ENCODE results near the gene SLX4IP.

The SLX4IP gene
- long read RNA-seq, full-length matches to known transcripts, result 18 of 67 reads
- long read RNA-seq, partial matches to known transcripts, result 9 of 67 reads
- long read RNA-seq, other reads (novel, unspliced or antisense), result 40 of 67 reads

DNA sequence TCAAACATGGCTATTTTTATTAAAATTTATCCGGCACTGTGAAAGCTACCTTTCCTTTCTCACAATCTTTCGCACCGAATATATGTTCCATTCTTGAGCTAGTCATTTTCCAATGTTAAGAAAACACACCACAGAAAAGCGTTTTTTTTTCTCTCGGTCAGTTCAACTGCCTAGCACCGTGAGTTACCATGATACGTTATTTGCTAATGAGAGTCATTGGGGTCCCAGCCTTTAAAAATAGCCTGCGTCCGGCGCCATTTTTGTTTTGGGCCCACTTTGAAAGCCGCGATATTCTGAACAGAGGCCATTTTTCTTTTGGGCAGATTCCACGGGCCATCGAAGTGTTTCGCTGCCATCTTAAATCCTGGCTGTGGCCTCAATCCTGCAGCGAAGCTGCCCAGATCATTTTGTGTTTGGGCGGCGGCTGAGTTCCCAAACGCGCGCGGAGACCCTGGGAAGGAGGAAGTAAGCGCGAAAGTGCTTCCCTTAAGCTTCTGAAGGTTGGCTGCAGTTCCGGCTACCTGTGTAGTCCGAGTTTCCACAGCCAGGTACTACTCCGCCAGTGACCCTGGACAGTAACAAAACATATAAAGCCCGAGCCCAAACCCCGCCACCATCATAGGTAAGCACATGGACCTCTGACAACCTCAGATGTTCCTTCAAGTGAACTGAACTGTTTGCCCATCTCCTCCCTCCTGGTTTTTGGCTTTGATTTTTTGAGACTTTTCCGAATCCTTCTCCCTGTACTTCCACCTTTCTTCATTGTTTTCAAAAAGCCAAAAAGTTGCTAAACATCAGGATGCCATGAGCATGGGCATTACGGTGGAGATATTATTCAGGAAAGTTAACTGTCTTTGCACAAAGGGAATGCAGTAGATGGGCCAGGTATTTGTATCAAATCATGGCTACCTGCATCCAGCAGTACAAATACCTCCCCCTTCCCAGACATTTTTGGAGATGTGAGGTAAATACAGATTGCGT, at the start of gene SLX4IP:
Gene SLX4IP, plus strand, starts transcription at position 474 of the 981 bp plus-strand sequence. CDS start 22,900 bp downstream, outside the sequence.
- TF ChIP-seq, protein P1, sequence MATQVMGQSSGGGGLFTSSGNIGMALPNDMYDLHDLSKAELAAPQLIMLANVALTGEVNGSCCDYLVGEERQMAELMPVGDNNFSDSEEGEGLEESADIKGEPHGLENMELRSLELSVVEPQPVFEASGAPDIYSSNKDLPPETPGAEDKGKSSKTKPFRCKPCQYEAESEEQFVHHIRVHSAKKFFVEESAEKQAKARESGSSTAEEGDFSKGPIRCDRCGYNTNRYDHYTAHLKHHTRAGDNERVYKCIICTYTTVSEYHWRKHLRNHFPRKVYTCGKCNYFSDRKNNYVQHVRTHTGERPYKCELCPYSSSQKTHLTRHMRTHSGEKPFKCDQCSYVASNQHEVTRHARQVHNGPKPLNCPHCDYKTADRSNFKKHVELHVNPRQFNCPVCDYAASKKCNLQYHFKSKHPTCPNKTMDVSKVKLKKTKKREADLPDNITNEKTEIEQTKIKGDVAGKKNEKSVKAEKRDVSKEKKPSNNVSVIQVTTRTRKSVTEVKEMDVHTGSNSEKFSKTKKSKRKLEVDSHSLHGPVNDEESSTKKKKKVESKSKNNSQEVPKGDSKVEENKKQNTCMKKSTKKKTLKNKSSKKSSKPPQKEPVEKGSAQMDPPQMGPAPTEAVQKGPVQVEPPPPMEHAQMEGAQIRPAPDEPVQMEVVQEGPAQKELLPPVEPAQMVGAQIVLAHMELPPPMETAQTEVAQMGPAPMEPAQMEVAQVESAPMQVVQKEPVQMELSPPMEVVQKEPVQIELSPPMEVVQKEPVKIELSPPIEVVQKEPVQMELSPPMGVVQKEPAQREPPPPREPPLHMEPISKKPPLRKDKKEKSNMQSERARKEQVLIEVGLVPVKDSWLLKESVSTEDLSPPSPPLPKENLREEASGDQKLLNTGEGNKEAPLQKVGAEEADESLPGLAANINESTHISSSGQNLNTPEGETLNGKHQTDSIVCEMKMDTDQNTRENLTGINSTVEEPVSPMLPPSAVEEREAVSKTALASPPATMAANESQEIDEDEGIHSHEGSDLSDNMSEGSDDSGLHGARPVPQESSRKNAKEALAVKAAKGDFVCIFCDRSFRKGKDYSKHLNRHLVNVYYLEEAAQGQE (IDR thresholded peaks at IDR 0.05; ENCODE audit: insufficient replicate concordance, low read depth), result peak; percentile 58
- TF ChIP-seq, protein P2, sequence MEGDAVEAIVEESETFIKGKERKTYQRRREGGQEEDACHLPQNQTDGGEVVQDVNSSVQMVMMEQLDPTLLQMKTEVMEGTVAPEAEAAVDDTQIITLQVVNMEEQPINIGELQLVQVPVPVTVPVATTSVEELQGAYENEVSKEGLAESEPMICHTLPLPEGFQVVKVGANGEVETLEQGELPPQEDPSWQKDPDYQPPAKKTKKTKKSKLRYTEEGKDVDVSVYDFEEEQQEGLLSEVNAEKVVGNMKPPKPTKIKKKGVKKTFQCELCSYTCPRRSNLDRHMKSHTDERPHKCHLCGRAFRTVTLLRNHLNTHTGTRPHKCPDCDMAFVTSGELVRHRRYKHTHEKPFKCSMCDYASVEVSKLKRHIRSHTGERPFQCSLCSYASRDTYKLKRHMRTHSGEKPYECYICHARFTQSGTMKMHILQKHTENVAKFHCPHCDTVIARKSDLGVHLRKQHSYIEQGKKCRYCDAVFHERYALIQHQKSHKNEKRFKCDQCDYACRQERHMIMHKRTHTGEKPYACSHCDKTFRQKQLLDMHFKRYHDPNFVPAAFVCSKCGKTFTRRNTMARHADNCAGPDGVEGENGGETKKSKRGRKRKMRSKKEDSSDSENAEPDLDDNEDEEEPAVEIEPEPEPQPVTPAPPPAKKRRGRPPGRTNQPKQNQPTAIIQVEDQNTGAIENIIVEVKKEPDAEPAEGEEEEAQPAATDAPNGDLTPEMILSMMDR (IDR thresholded peaks at IDR 0.05; ENCODE audit: insufficient read depth, low read length), result no peak
- TF ChIP-seq SPI1 (IDR thresholded peaks at IDR 0.05; ENCODE audit: borderline replicate concordance, low read depth) (peak; percentile 46; the same call in 1 of the 2 replicates), POLR2AphosphoS5 (IDR thresholded peaks at IDR 0.05; ENCODE audit: low read depth) (peak; percentile 31; the same call in 1 of the 2 replicates), GABPA (IDR thresholded peaks at IDR 0.05; ENCODE audit: low read depth) (no peak)
- Histone ChIP-seq H3K4me3 (replicated peaks; ENCODE audit: insufficient read depth, low read length) (peak within 1 kb of the TSS; percentile 83), H3K27me3 (ENCODE audit: insufficient read depth, poor library complexity, severe bottlenecking) (no peaks in the 10 kb centered on the region), H3K27ac (replicated peaks) (peak within 1 kb of the TSS; percentile 91)
- peak; percentile 79 to 98 for DNase-seq (ENCODE audit: low read depth in 1 of 2, low spot score in 1 of 2)

DNA sequence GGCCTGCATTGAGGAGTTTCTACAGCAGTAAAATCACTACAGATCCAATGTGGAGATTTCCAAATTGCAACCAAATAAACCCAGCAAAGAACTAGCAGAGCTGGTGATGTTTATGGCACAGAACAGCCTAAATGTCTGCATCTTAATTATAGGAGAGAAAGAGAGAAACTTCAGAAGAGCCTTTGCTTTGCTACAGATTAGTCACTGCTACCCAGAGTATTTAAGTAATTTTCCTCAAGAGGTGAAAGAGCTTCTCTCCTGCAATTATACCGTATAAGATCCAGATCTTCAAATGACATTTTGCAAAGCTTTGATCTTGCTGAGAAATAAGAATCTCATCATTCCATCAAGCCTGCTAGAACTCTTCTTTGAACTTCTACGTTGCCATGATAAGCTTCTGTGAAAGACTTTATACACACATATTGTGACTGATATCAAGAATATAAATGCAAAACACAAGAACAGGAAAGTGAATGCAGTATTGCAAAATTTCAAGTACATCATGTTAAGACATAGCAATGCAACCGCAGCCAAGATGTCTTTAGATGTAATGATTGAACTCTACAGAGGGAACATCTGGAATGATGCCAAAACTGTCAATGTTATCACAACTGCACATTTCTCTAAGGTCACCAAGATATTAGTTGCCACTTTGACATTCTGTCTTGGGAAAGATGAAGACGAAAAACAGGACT, 49.1 kb upstream of the SLX4IP start:
- Histone ChIP-seq H3K27ac (replicated peaks) (no peak overlapping the region), H3K4me3 (replicated peaks; ENCODE audit: insufficient read depth, low read length) (no peak overlapping the region), H3K27me3 (ENCODE audit: insufficient read depth, poor library complexity, severe bottlenecking) (no peaks in the 10 kb centered on the region)
- TF ChIP-seq, protein P1 (IDR thresholded peaks at IDR 0.05; ENCODE audit: insufficient replicate concordance, low read depth), result no peak
- TF ChIP-seq, protein P2 (IDR thresholded peaks at IDR 0.05; ENCODE audit: insufficient read depth, low read length), result no peak
- TF ChIP-seq POLR2AphosphoS5 (IDR thresholded peaks at IDR 0.05; ENCODE audit: low read depth) (no peak), GABPA (IDR thresholded peaks at IDR 0.05; ENCODE audit: low read depth) (no peak), SPI1 (IDR thresholded peaks at IDR 0.05; ENCODE audit: borderline replicate concordance, low read depth) (no peak)
- DNase-seq (ENCODE audit: low read depth in 1 of 2, low spot score in 1 of 2), result no peak

DNA sequence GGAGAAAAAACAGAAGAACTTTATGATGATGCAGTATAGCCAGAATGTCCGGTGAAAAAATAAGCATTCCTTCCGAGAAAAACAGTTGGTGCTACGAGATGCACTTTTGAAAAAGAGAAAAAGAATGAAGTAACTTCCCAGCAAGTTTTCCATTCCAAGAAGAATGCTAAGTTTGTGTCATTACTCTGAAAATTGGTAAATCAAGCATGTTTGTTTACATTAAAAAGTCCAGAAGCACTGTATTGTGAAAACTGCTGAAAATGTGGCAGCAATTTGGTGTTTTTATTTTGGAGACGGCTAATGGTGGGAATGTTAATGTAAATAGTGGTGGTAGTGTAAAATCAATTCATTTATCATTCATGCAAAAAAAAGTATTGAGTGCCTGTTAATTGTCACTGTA, 47.4 kb upstream of the SLX4IP start:
- TF ChIP-seq GABPA (IDR thresholded peaks at IDR 0.05; ENCODE audit: low read depth) (no peak), SPI1 (IDR thresholded peaks at IDR 0.05; ENCODE audit: borderline replicate concordance, low read depth) (no peak), POLR2AphosphoS5 (IDR thresholded peaks at IDR 0.05; ENCODE audit: low read depth) (no peak)
- no peak for DNase-seq (ENCODE audit: low read depth in 1 of 2, low spot score in 1 of 2)
- Histone ChIP-seq H3K27me3 (ENCODE audit: insufficient read depth, poor library complexity, severe bottlenecking) (no peaks in the 10 kb centered on the region), H3K4me3 (replicated peaks; ENCODE audit: insufficient read depth, low read length) (no peak overlapping the region), H3K27ac (replicated peaks) (no peak overlapping the region)
